ENCODE results near the gene PROC. TPM values are rescaled to one million over a fixed set of nuclear protein-coding genes. Genes with fewer than 3 reads are reported as not detected.
A peak's percentile ranks its signal among the peaks of the same experiment; 100 is the strongest.

The PROC gene
- total RNA-seq, 3 donors from 2014 or later, result not detected

- peaks cover 0 to 5% of the 10 kb centered on the region in 2 donors for H3K4me1 ChIP-seq
- H3K27me3 ChIP-seq, result peaks cover 0 to 4% of the 10 kb centered on the region in 2 donors
- intact Hi-C loops (cut with DNase I; ENCODE audit: low total_unique reads), result no loop called here
These were observed 4.2 kb upstream of the PROC start for GRCh38 chr2:127413782-127414637.

DNA sequence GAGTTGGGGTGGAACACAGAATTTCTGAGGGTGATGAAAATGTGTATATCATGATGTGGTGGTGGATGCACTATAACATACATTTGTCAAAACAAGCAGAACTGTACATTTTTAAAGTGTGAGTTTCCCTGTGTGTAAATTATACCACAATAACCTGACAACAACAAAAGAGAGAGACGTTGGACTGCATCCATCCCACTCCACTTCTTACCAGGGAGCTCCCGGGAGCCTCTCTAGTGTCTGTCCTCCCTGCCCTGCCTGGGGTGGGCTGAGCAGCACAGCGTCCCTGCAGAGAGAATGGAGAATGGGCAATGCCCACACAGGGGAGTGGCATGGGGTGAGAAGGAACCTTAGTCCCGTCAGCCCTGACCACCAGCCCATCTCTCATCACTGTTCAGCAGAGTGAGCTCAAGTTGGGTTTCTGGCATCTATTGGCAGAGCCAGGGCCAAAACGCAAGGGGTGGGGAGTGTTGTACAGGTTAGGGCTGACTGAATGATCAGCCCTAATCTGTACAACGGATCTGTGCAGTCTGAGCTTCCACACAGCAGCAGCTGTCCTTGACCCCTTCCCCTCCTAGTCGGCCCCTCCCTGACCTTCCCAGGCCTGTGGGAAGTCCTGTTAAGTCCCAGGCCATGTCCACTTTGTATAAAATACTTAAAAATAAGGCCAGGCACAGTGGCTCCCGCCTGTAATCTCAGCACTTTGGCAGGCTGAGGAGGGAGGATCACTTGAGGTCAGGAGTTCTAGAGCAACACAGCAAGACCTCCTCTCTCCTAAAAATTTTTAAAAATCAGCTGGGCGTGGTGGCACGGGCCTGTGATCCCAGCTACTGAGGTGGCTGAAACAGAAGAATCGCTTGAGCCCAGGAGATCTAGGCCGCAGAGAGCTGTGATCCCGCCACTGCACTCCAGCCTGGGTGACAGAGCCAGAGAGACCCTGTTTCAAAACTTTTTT is 3.3 kb upstream of the PROC start:
- Histone ChIP-seq H3K4me1 (peaks cover 0 to 5% of the 10 kb centered on the region in 2 donors), H3K27ac (no peak overlapping the region), H3K9me3 (no peaks in the 10 kb centered on the region), H3K36me3 (no peaks in the 10 kb centered on the region), H3K4me3 (no peak overlapping the region), H3K27me3 (peaks cover 0 to 4% of the 10 kb centered on the region in 2 donors)
- intact Hi-C loops (cut with DNase I; ENCODE audit: low total_unique reads), result no loop called here
- TF ChIP-seq POLR2AphosphoS5 (IDR thresholded peaks at IDR 0.05) (no peak), POLR2A (IDR thresholded peaks at IDR 0.05) (no peak)
- TF ChIP-seq, protein P1, sequence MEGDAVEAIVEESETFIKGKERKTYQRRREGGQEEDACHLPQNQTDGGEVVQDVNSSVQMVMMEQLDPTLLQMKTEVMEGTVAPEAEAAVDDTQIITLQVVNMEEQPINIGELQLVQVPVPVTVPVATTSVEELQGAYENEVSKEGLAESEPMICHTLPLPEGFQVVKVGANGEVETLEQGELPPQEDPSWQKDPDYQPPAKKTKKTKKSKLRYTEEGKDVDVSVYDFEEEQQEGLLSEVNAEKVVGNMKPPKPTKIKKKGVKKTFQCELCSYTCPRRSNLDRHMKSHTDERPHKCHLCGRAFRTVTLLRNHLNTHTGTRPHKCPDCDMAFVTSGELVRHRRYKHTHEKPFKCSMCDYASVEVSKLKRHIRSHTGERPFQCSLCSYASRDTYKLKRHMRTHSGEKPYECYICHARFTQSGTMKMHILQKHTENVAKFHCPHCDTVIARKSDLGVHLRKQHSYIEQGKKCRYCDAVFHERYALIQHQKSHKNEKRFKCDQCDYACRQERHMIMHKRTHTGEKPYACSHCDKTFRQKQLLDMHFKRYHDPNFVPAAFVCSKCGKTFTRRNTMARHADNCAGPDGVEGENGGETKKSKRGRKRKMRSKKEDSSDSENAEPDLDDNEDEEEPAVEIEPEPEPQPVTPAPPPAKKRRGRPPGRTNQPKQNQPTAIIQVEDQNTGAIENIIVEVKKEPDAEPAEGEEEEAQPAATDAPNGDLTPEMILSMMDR (IDR thresholded peaks at IDR 0.05), result no peak
- no peak for DNase-seq (ENCODE audit: low spot score in 2 of 2)

More at GRCh38 chr2:127413782-127414637, 4.2 kb upstream of the PROC start:
- no peaks in the 10 kb centered on the region for H3K9me3 ChIP-seq
- H3K4me3 ChIP-seq, result no peak overlapping the region
- no peak overlapping the region for H3K27ac ChIP-seq
- TF ChIP-seq, protein P1 (IDR thresholded peaks at IDR 0.05), result no peak
- no peak for TF ChIP-seq POLR2A (IDR thresholded peaks at IDR 0.05)
- TF ChIP-seq POLR2AphosphoS5 (IDR thresholded peaks at IDR 0.05), result no peak
- H3K36me3 ChIP-seq, result no peaks in the 10 kb centered on the region
- no peak for DNase-seq (ENCODE audit: low spot score in 2 of 2)

DNA sequence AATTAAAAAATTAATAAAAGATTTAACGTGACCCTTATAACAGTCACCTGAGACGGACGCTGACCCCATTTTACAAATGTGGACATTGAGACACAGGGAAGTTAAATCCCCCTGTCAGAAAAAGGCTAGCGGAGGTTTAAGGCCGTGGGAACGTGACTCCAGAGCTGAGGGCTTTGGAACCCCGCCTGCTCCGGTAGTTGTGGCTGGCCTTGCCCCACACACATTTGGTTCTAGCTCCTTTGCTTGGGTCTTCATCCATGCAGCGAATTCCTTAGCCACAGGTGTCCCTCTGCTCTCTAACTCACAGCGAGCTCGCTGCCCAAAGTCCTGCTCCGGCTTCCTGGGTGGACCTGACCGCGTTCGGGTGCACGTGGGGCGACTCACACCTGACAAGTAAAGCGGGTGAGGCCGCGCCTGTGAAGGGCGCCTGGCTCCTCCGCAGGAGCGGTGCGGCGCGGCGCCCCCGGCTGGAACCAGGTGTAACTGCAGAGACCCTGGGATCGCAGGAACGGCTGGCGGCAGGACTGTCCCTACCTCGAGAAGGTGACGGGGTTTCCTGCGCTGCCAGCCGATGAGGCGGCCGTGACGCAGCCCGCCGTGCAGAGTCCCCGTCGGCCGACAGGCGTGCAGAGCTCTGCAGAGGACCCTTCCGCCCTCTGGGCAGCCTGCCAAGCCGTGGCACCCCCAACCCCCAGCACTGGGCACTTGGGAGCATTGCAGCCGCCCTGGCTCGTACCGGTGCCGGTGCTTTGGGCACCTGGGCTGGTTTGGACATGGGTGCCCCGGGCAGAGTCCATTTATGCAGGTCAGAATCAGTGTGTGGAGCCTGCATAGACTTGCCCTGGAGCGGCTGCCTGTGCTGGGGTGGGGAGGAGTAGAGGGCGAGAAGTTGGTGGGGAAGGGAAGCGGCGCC is 2.4 kb upstream of the PROC start:
- H3K27me3 ChIP-seq, result peaks cover 0 to 4% of the 10 kb centered on the region in 2 donors
- peak overlapping the region; percentile 35 to 69 (median 52) for H3K4me3 ChIP-seq
- no peak overlapping the region for H3K27ac ChIP-seq
- intact Hi-C loops (cut with DNase I; ENCODE audit: low total_unique reads), result no loop called here
- peaks cover 0 to 5% of the 10 kb centered on the region in 2 donors for H3K4me1 ChIP-seq
- TF ChIP-seq POLR2A (IDR thresholded peaks at IDR 0.05) (no peak), POLR2AphosphoS5 (IDR thresholded peaks at IDR 0.05) (no peak)
- TF ChIP-seq, protein P1 (IDR thresholded peaks at IDR 0.05), result peak; percentile 47 to 68 (median 61)
- no peaks in the 10 kb centered on the region for H3K36me3 ChIP-seq
- peak; percentile 69 to 76 for DNase-seq (ENCODE audit: low spot score in 2 of 2)
- no peaks in the 10 kb centered on the region for H3K9me3 ChIP-seq

- peaks cover 0 to 4% of the 10 kb centered on the region in 2 donors for H3K27me3 ChIP-seq
- no peak for DNase-seq (ENCODE audit: low spot score in 2 of 2)
- TF ChIP-seq POLR2AphosphoS5 (IDR thresholded peaks at IDR 0.05) (no peak), POLR2A (IDR thresholded peaks at IDR 0.05) (no peak)
- TF ChIP-seq, protein P1 (IDR thresholded peaks at IDR 0.05), result no peak
- intact Hi-C loops (cut with DNase I; ENCODE audit: low total_unique reads), result no loop called here
- H3K36me3 ChIP-seq, result no peaks in the 10 kb centered on the region
- peaks cover 0 to 5% of the 10 kb centered on the region in 2 donors for H3K4me1 ChIP-seq
- H3K27ac ChIP-seq, result no peak overlapping the region
- H3K9me3 ChIP-seq, result no peaks in the 10 kb centered on the region
- H3K4me3 ChIP-seq, result peak overlapping the region; percentile 35 to 69 (median 52)
These were observed 1.7 kb upstream of the PROC start for GRCh38 chr2:127416506-127417001.
